BE2C (cell line): ENCODE results near the gene SRSF11.
"Not testable (repeated sequence)": the region's sequence is repeated elsewhere in the genome, so short reads cannot be mapped to it uniquely, and the experiment has no call there.

Experiments
- DNase-seq: peaks from one replicate; pipeline ENCODE4 v3.0.0-alpha.2; 2020
- H3K27me3 ChIP-seq: fragments of 250-450 bp; sonication (Bioruptor Pico); 2 replicates; pipeline ENCODE4 v1.5.1; 2020; ENCODE audit warnings: mild to moderate bottlenecking
- H3K36me3 ChIP-seq: fragments of 250-450 bp; sonication (Bioruptor Pico); 2 replicates; pipeline ENCODE4 v1.5.1; 2020; ENCODE audit warnings: mild to moderate bottlenecking
- H3K4me1 ChIP-seq: fragments of 250-450 bp; sonication (Bioruptor Pico); 2 replicates; pipeline ENCODE4 v1.5.1; 2020
- H3K4me3 ChIP-seq: 2 replicates; pipeline ENCODE4 v1.5.1; 2011; ENCODE audit warnings: low read depth, low read length
- H3K9me3 ChIP-seq: fragments of 250-450 bp; sonication (Bioruptor Pico); 2 replicates; pipeline ENCODE4 v1.5.1; 2020
- TF ChIP-seq, protein P1 (sequence below): IDR thresholded peaks from 2 replicates; pipeline ENCODE4 v1.5.1; 2012; ENCODE audit warnings: mild to moderate bottlenecking, low read depth, low read length

SRSF11 gene

GRCh38 chr1:70205071-70205433, 16.1 kb upstream of the SRSF11 start:
- no peaks in the 10 kb centered on the region for H3K4me1 ChIP-seq
- no peak for DNase-seq
- H3K4me3 ChIP-seq, result peak overlapping the region; percentile 75
- H3K36me3 ChIP-seq, result no peaks in the 10 kb centered on the region
- TF ChIP-seq, protein P1, sequence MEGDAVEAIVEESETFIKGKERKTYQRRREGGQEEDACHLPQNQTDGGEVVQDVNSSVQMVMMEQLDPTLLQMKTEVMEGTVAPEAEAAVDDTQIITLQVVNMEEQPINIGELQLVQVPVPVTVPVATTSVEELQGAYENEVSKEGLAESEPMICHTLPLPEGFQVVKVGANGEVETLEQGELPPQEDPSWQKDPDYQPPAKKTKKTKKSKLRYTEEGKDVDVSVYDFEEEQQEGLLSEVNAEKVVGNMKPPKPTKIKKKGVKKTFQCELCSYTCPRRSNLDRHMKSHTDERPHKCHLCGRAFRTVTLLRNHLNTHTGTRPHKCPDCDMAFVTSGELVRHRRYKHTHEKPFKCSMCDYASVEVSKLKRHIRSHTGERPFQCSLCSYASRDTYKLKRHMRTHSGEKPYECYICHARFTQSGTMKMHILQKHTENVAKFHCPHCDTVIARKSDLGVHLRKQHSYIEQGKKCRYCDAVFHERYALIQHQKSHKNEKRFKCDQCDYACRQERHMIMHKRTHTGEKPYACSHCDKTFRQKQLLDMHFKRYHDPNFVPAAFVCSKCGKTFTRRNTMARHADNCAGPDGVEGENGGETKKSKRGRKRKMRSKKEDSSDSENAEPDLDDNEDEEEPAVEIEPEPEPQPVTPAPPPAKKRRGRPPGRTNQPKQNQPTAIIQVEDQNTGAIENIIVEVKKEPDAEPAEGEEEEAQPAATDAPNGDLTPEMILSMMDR, result no peak
- H3K9me3 ChIP-seq, result no peaks in the 10 kb centered on the region
- no peaks in the 10 kb centered on the region for H3K27me3 ChIP-seq

- no peaks in the 10 kb centered on the region for H3K9me3 ChIP-seq
- peak; percentile 88 for DNase-seq
- H3K4me3 ChIP-seq, result peak within 1 kb of the TSS; percentile 75
- H3K36me3 ChIP-seq, result no peaks in the 10 kb centered on the region
- H3K27me3 ChIP-seq, result no peaks in the 10 kb centered on the region
- TF ChIP-seq, protein P1, result 0 out of 2 replicates have a peak, but pooled peaks have one; percentile 3
- no peaks in the 10 kb centered on the region for H3K4me1 ChIP-seq
Measured at GRCh38 chr1:70205434-70206118, 15.6 kb upstream of the SRSF11 start, which contains the start of gene LRRC40. Gene LRRC40, minus strand, starts transcription at chr1:70205579. Its CDS starts 39 bp downstream, at chr1:70205540.

DNA sequence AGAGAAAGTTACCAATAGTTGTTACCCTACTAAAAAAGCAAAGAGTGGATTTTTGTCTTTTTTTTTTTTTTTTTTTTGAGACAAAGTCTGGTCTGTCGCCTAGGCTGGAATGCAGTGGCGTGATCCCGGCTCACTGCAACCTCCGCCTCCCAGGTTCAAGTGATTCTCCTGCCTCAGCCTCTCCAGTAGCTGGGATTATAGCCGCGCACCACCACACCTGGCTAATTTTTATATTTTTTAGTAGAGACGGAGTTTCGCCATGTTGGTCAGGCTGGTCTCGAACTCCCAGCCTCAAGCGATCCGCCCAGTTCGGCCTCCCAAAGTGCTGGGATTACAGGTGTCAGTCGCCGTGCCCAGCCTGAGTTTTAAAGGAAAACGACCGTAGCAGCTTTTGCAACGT, 14.3 kb upstream of the SRSF11 start:
- not testable (repeated sequence) for H3K36me3 ChIP-seq, H3K27me3 ChIP-seq, H3K9me3 ChIP-seq, H3K4me1 ChIP-seq, DNase-seq
- peak overlapping the region; percentile 75 for H3K4me3 ChIP-seq

DNA sequence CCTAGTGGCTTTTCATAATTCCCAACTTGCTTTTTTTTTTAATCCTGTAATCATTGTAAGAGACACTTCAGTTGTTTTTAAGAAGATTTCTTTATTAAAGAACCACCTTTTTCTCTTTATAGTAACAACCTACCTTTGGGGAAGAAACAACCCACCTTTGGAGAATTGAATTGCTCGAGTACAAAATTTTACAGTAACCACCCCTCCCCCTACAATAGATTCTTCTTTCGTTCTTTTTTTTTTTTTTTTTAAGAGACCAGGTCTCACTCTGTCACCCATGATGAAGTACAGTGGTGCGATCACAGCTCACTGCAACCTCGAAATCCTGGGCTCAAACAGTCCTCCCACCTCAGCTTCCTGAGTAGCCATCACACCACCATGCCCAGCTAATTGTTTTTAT, 13.7 kb upstream of the SRSF11 start:
- DNase-seq, result no peak
- H3K9me3 ChIP-seq, result no peaks in the 10 kb centered on the region
- no peaks in the 10 kb centered on the region for H3K27me3 ChIP-seq
- no peak overlapping the region for H3K4me3 ChIP-seq
- no peaks in the 10 kb centered on the region for H3K36me3 ChIP-seq
- TF ChIP-seq, protein P1, result no peak
- H3K4me1 ChIP-seq, result no peaks in the 10 kb centered on the region

DNA sequence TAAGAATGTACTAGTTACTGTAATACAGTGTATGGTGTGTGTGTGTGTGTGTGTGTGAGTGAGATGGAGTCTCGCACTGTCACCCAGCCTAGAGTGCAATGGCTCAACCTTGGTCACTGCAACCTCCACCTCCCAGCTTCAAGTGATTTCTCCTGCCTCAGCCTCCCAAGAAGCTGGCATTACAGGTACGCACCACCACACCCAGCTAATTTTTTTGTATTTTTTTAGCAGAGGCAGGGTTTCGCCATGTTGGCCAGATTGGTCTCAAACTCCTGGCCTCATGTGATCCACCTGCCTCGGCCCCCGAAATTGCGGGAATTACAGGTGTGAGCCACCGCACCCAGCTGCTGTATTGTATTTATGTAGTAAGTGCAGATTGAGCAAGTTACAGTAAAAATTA, 12.9 kb upstream of the SRSF11 start:
- H3K4me3 ChIP-seq, result no peak overlapping the region
- H3K27me3 ChIP-seq, result no peaks in the 10 kb centered on the region
- H3K36me3 ChIP-seq, result no peaks in the 10 kb centered on the region
- no peaks in the 10 kb centered on the region for H3K9me3 ChIP-seq
- H3K4me1 ChIP-seq, result no peaks in the 10 kb centered on the region
- no peak for DNase-seq
- TF ChIP-seq, protein P1, result no peak

- Histone ChIP-seq H3K4me3 (no peak overlapping the region), H3K36me3 (no peaks in the 10 kb centered on the region), H3K9me3 (no peaks in the 10 kb centered on the region), H3K27me3 (no peaks in the 10 kb centered on the region), H3K4me1 (no peaks in the 10 kb centered on the region)
- TF ChIP-seq, protein P1, result no peak
- no peak for DNase-seq
Measured at GRCh38 chr1:70210820-70211219, 10.4 kb upstream of the SRSF11 start.
